Transverse colon (tissue), 3 donors: ENCODE results near the gene POLR3G.

Source experiments
- CTCF ChIP-seq, 5 experiments: fragments of 200-600 bp in 3 of 5; fragments of 450-650 bp in 2 of 5; sonication (generic) in 3 of 5; IDR thresholded peaks; 1 replicate in 2 of 5; 2 replicates in 3 of 5; pipeline ENCODE4 v1.5.1; 2016 to 2017; ENCODE audit warnings: antibody characterized with exemption in 5 of 5, inconsistent platforms in 3 of 5, mild to moderate bottlenecking in 2 of 5, moderate library complexity in 1 of 5
- POLR2A ChIP-seq: fragments of 450-650 bp; IDR thresholded peaks from one replicate; pipeline ENCODE4 v1.6.1; 2016; ENCODE audit warnings: antibody characterized with exemption, mild to moderate bottlenecking, moderate library complexity

GRCh38 chr5:90472783-90473395, 1.8 kb upstream of the POLR3G start:
- TF ChIP-seq CTCF (IDR thresholded peaks at IDR 0.05) = no peak
- no peak for TF ChIP-seq POLR2A
